ENCODE results near the gene PSTK.

The PSTK gene

DNA sequence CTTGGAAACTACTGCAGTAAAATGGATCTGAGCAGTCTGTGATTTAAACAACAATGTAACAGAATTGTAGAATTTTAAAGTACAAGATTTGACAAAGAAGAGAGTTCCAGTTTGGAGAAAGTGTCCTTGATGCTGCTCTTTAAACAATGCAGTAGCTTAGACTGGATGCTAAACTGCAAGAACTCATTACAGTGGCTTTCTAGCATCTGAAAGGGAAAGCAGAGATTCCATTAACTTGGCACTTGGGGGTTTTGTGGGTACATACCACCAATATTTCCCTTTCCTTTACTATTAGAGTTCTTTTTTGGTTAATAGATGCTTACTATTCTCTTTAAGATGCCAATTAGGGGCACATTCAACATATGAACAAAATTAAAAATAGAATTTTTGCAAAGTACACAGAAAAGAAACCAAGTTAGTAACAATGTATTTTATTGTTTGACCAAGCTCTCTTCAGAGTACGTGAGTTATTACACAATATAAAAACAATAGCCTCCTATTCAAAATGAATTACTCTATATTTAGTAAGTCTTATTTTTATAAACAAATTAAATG, 11.9 kb downstream of the PSTK start:
- no peak for DNase-seq (ENCODE audit: low spot score)

DNA sequence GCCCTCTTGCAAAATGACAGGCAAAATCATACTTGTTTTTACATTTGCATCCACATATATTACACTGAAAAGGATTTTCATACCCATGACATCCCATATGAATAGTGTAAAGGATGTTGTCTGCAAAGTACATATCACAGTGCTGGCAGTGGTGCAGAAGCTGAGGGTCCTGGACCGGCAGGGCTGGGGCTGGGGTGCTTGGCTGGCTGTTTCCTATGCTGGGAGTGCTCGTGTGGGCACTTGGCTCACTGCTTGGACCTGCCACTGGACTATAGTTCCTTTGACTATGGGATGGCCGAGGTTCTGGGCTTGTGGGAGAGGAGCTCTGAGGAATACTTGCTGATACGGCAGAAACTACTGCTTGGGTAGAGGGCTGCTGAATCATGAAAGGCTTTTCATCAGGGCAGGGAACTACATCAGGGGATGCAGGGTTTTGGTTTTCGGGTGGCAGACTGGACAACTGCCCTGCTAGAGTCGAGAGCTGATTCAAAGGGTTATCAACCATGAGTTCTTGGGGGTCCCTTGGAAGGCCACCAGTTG, 13.7 kb downstream of the PSTK start:
- no peak for DNase-seq (ENCODE audit: low spot score)

GRCh38 chr10:122995936-122996335, 15.7 kb downstream of the PSTK start:
- no peak for DNase-seq (ENCODE audit: low spot score)

DNA sequence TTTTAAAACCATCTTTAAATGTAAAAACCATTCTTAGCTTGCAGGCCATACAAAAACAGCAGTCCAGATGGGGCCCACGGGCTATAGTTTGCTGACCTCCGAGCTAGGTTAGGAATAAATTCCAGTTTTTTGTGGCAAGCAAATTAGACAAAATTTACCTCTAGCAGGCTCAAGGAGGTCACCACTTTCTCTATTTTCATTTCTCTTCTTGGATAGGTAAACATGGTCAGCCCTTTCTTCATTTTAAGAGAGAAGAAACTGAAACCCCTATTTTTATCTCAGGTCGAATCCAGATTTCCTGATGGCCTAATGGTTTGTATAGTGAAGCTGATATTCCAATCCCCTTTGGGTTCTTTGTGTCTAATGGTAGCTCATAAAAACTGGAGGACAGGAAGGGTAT, 17.7 kb downstream of the PSTK start:
- no peak for DNase-seq (ENCODE audit: low spot score)

DNA sequence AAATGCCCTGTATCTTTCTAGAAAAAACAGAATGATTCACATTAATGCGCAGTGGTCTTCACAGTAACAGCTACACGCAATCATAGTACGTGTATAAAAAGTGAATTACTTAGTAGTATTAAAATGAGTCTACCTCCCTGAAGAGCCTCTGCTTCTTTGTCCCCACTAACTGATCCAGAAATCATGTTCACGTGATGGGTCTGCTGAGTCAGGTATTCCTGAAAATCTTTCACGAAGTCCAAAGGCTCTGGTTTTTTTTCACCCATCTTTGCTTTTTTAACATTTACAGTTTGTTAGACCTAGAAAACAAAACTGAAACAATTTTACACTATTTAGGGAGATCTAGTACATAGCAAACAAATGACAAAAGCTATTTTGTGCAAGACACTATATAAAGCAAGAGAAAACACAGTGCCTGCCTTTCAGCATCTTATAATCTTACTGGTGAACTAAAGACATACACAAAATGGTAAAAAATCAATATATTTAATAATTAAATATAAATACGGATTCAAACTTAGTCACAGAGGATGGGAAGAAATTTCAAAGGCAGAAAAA, 18.2 kb downstream of the PSTK start:
- no peak for DNase-seq (ENCODE audit: low spot score)

DNA sequence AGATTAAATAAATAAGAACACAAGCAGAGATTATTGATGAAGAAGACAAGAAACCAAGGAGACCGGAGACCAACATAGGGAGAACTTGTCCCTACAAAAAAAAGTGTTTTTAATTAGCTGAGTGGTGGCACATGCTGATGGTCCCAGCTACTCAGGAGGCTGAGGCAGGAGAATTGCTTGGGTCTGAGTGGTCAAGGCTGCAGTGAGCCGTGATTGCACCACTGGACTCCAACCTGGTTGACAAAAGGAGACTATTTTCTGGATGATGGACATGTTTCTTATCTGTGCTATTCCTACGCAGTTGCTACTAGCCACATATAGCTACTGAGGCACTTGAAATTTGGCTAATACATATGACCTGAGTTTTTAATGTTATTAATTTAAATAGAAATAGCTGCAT, 18.7 kb downstream of the PSTK start:
- no peak for DNase-seq (ENCODE audit: low spot score)

DNA sequence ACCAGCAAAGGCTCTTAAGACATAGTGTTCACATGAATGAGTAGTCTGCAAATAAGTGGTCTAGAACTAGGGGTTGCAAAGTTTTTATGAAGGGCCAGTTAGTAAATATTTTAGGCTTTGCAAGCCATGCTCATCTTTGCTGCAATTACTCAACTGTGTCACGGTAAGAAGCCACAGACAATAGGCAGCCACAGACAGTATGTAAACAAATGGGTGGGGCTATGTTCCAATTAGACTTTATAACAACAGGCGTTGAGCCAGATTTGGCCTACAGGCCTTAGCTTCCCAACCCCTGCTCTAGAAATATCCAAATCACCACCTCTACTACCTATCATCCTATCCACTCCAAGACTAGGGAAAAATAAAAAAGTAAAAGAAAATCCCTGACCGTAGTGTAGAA, 19.1 kb downstream of the PSTK start:
- DNase-seq (ENCODE audit: low spot score) = no peak

DNA sequence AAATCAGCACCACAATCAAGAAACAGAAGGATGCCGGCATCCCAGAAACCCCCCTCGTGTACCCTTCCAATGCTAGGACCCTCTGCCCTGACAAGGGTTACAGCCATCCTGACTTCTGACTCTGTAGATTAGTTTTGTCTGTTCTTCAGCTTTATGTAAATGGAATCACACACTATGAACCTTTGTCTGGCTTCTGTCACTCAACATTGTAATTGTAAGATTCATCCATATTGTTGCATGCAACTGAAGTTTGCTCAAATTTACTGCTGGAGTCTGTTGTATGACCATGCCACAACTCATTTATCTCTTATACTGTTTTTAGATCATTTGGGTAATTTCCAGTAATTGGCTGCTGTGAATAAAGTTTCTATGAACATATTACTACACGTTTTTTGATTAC, 20.0 kb downstream of the PSTK start:
- DNase-seq (ENCODE audit: low spot score) = no peak

DNA sequence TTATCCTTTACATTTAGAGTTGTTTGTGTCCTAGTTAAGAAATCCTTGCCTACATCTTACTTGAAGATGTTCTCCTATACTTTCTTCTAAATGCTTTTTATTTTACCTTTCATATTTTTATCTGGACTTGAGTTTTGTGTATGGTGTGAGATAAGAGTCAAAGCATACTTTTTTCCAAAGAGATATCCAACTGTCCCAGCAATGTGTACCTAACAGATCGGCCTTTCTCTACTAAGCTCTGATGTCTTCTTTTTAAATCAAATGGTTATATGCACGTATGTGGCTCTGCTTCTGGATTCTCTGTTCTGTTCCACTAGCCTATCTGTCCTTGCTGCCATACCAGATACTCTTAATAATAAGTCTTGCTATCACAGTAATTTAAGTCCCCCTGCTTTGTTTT, 21.2 kb downstream of the PSTK start:
- DNase-seq (ENCODE audit: low spot score) = no peak

DNA sequence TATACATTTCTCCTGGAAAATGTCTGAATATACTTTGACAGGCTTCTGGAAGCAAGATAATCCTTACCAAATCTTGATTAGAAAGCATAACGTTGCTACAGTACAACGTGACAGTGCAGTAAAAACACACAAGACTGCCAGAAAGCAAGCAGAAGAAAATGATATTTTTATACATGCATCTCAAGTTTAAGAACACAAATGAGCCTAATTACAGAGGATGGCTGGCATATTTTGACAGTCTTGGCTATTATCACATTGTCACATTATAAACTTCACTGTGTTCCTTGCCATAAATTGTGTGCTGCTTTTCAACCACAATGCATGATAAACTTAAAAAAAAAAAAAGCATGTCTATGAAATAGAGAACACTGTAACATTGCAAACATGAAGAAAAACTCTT, 24.1 kb downstream of the PSTK start:
- DNase-seq (ENCODE audit: low spot score) = no peak

DNA sequence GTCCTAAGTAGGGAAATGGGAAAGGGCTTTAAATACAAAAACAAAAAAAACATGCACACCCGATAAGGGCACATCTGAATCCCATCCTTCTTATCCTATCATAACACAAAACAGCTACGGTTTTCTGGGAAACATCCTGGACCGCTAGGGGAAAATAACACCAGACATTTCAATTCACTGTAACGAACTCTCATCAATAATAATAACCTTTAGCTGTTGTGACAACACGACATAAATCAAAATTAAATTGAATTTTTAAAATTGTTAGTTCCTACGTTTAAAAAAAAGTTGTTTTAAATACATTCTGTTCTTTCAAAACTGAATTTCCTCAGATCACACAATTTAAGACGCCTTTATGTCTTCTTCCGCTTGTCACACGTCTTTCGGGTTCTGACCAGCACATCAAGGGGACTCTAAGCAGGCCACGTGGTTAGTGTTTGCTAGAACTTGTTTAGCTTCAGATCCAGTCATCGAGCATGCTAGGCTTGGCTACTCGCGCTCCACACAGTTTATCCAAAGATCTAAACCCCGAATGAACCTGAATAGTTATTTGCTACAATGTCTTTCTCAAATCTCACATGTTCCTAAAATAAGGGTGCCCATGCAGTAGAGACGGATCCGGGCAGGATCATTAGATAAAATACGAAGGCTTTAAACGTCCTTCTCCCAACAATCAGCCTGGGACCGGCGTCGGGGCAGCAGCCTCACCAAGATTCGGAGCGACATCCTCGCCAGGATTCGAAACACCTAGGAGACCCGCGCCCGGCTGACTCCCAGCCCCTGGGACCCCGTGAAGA, 27.6 kb downstream of the PSTK start:
- peak; percentile 60 for DNase-seq (ENCODE audit: low spot score)

- DNase-seq (ENCODE audit: low spot score) = peak; percentile 98
Measured at GRCh38 chr10:123008355-123009104, 28.3 kb downstream of the PSTK start, which contains the start of the genes ACADSB and IKZF5. Gene ACADSB (plus strand): TSS chr10:123009006. CDS start chr10:123009030, 24 bp downstream. Gene IKZF5 (minus strand): TSS chr10:123008795. CDS start chr10:122998625, 10,170 bp downstream.

GRCh38 chr10:123009105-123009820, 29.1 kb downstream of the PSTK start:
- no peak for DNase-seq (ENCODE audit: low spot score)

DNA sequence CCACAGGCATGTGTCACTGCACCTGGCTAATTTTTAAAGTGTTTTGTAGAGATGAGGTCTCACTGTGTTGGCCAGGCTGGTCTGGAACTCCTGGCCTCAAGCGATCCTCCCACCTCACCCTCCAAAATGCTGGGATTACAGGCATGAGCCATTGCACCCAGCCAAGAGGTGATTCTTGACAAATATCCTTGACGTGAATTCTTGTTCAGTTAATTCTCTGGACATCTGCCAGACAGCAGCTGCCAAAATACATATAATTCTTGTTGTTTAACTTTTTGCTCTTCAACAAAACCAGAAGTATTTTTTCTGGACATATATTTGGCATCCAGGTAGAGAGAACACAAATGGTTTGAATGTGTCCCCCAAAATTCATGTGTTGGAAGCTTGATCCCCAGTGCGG, 31.8 kb downstream of the PSTK start:
- no peak for DNase-seq (ENCODE audit: low spot score)

DNA sequence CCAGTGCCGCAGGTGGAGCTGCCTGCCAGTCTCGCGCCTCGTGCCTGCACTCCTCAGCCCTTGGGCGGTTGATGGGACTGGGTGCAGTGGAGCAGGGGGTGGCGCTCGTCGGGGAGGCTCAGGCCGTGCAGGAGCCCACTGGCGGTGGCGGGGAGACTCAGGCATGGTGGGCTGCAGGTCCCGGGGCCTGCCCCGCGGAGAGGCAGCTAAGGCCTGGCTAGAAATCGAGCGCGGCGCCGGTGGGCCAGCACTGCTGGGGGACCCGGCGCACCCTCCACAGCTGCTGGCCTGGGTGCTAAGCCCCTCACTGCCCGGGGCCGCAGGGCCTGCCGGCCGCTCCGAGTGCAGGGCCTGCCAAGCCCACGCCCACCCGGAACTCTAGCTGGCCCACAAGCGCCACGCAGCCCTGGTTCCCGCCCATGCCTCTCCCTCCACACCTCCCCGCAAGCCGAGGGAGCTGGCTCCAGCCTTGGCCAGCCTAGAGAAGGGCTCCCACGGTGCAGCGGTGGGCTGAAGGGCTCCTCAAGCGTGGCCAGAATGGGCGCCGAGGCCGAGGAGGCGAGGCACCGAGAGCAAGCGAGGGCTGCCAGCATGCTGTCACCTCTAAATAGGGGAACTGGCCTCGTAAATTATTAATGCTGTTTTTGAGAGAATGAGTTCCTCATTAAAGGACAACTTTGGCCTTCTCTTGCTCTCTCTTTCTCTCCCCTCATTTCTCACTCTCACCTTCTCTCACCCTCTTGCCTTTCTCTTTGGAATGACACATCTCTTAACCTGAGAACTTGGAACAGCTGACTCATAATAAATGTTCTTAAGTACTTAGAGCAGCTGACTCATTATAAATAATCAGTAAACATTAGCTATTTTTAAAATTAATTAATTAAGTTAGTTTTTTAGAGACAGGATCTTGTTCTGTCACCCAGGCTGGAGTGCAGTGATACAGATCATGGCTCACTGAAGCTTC, 33.5 kb downstream of the PSTK start:
- no peak for DNase-seq (ENCODE audit: low spot score)

GRCh38 chr10:123014772-123015171, 34.6 kb downstream of the PSTK start:
- no peak for DNase-seq (ENCODE audit: low spot score)

DNA sequence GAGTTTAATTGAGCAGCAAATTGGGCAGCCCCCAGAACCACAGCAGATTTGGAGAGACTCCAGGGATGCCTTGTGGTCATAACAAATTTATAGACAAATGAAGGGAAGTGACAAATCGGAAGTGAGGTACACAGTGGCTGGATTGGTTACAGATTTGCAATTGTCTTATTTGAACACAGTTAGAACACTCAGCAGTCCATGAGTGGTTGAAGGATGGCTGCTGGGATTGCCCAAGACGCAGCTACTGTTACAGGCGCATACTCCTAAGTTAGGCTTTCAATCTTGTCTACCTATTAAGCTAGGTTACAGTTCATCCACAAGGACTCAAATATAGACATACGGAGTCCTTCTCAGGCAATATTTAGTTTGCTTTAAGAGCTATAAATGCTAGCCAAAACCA, 36.0 kb downstream of the PSTK start:
- no peak for DNase-seq (ENCODE audit: low spot score)

DNA sequence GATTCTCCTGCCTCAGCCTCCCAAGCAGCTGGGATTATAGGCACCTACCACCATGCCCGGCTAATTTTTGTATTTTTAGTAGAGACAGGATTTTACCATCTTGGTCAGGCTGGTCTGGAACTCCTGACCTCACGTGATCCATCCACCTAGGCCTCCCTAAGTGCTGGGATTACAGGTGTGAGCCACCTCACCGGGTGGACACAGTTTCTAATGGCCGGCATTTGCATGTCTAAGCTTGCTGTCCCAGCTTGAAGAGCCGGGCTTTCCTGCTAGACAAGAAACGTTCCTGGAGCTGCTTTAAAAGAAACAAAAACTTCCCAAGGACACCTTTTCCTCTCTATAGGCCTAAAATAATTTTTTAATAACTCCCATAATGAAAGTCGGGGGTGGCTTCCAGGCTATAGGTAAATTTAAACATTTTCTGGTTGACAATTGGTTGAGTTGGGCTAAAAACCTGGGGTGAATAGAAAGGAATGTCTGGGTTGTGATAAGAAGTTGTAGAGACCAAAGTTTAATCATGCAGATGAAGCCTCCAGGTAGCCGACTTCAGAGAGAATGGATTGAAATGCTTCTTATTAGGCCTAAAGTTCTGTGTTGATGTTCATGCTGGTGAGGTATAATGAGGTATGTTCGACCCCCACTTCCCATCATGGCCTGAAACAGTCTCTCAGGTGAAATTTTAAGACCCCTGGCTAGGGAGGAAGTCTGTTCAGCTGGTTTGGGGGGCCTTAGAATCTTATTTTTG, 37.4 kb downstream of the PSTK start:
- DNase-seq (ENCODE audit: low spot score) = no peak

GRCh38 chr10:123018531-123018930, 38.3 kb downstream of the PSTK start:
- no peak for DNase-seq (ENCODE audit: low spot score)

- no peak for DNase-seq (ENCODE audit: low spot score)
Measured at GRCh38 chr10:123019264-123019663, 39.1 kb downstream of the PSTK start.
